ENCODE results near the gene TJP3. TPM values are rescaled to one million over a fixed set of nuclear protein-coding genes. Genes with fewer than 3 reads are reported as not detected.

TJP3 gene
- total RNA-seq, 2 experiments from 2014 or later, result 1.0 to 1.3 TPM

- Mint-ChIP-seq H3K9me3 (ENCODE audit: low read depth) (peaks cover 2% of the 10 kb centered on the region), H3K4me3 (no peak overlapping the region), H3K27ac (peak overlapping the region; percentile 35), H3K27me3 (no peaks in the 10 kb centered on the region), H3K36me3 (peaks cover 14% of the 10 kb centered on the region), H3K4me1 (peaks cover 41% of the 10 kb centered on the region)
- CTCF ChIA-PET, result interaction anchor here (0.8 to 3.7 kb wide), 9 partner anchors 9 to 417 kb away, joined by 3 to 19 read pairs (median 4); partner anchors contain the start of gene PIP5K1C
- no peak for DNase-seq
- peak; percentile 17 for ATAC-seq
Observed at GRCh38 chr19:3690551-3691371, 17.4 kb upstream of the TJP3 start.

- Mint-ChIP-seq H3K36me3 (peaks cover 14% of the 10 kb centered on the region), H3K27me3 (no peaks in the 10 kb centered on the region), H3K4me1 (peaks cover 43% of the 10 kb centered on the region), H3K4me3 (no peak overlapping the region), H3K27ac (peak overlapping the region; percentile 35), H3K9me3 (ENCODE audit: low read depth) (peaks cover 2% of the 10 kb centered on the region)
- ATAC-seq (no peak), DNase-seq (no peak)
- CTCF ChIA-PET, result interaction anchor here (1.3 to 3.7 kb wide), 9 partner anchors 9 to 146 kb away, joined by 3 to 19 read pairs (median 6); partner anchors contain the start of gene PIP5K1C
Observed at GRCh38 chr19:3691372-3691716, 16.8 kb upstream of the TJP3 start.

GRCh38 chr19:3691726-3692125 is 16.5 kb upstream of the TJP3 start:
- ATAC-seq (no peak), DNase-seq (no peak)
- Mint-ChIP-seq H3K36me3 (peaks cover 14% of the 10 kb centered on the region), H3K27me3 (no peaks in the 10 kb centered on the region), H3K9me3 (ENCODE audit: low read depth) (peaks cover 2% of the 10 kb centered on the region), H3K27ac (peak overlapping the region; percentile 35), H3K4me3 (no peak overlapping the region), H3K4me1 (peaks cover 43% of the 10 kb centered on the region)
- CTCF ChIA-PET, result interaction anchor here (0.9 to 3.7 kb wide), 17 partner anchors 8 to 301 kb away, joined by 3 to 19 read pairs (median 5); partner anchors contain the start of gene PIP5K1C

GRCh38 chr19:3692141-3693024 is 15.8 kb upstream of the TJP3 start:
- DNase-seq (no peak), ATAC-seq (peak; percentile 21)
- H3K36me3 Mint-ChIP-seq, result peaks cover 14% of the 10 kb centered on the region
- H3K27me3 Mint-ChIP-seq, result no peaks in the 10 kb centered on the region
- CTCF ChIA-PET, result interaction anchor here (0.8 to 3.7 kb wide), 18 partner anchors 8 to 301 kb away, joined by 3 to 19 read pairs (median 5); partner anchors contain the start of genes PIP5K1C and TEKTIP1
- no peak overlapping the region for H3K4me3 Mint-ChIP-seq
- peaks cover 2% of the 10 kb centered on the region for H3K9me3 Mint-ChIP-seq (ENCODE audit: low read depth)
- peaks cover 43% of the 10 kb centered on the region for H3K4me1 Mint-ChIP-seq
- H3K27ac Mint-ChIP-seq, result no peak overlapping the region

- no peaks in the 10 kb centered on the region for H3K27me3 Mint-ChIP-seq
- no peak for DNase-seq
- peaks cover 41% of the 10 kb centered on the region for H3K4me1 Mint-ChIP-seq
- no peak for ATAC-seq
- no peak overlapping the region for H3K4me3 Mint-ChIP-seq
- CTCF ChIA-PET, result interaction anchor here (0.8 to 3.7 kb wide), 15 partner anchors 7 to 300 kb away, joined by 3 to 19 read pairs (median 5); partner anchors contain the start of genes PIP5K1C and TEKTIP1
- peaks cover 2% of the 10 kb centered on the region for H3K9me3 Mint-ChIP-seq (ENCODE audit: low read depth)
- H3K36me3 Mint-ChIP-seq, result peaks cover 14% of the 10 kb centered on the region
- no peak overlapping the region for H3K27ac Mint-ChIP-seq
Observed at GRCh38 chr19:3693025-3693925, 14.9 kb upstream of the TJP3 start.

- H3K36me3 Mint-ChIP-seq, result peaks cover 13% of the 10 kb centered on the region
- H3K4me1 Mint-ChIP-seq, result peaks cover 45% of the 10 kb centered on the region
- ATAC-seq (no peak), DNase-seq (no peak)
- H3K27ac Mint-ChIP-seq, result no peak overlapping the region
- no peak overlapping the region for H3K4me3 Mint-ChIP-seq
- peaks cover 2% of the 10 kb centered on the region for H3K9me3 Mint-ChIP-seq (ENCODE audit: low read depth)
- CTCF ChIA-PET, result no interaction called here
- H3K27me3 Mint-ChIP-seq, result no peaks in the 10 kb centered on the region
Observed at GRCh38 chr19:3694361-3695123, 13.6 kb upstream of the TJP3 start.

- CTCF ChIA-PET, result no interaction called here
- Mint-ChIP-seq H3K4me3 (no peak overlapping the region), H3K9me3 (ENCODE audit: low read depth) (peaks cover 2% of the 10 kb centered on the region), H3K27me3 (no peaks in the 10 kb centered on the region), H3K4me1 (peaks cover 38% of the 10 kb centered on the region), H3K27ac (no peak overlapping the region), H3K36me3 (peaks cover 10% of the 10 kb centered on the region)
- DNase-seq (no peak), ATAC-seq (no peak)
Observed at GRCh38 chr19:3695124-3695733, 13.0 kb upstream of the TJP3 start.

- CTCF ChIA-PET, result interaction anchor here (0.6 kb wide), 1 partner anchor 23 kb away, joined by 3 read pairs; no protein-coding TSS in a partner anchor
Observed at GRCh38 chr19:3695986-3696659, 12.1 kb upstream of the TJP3 start.

GRCh38 chr19:3696660-3696995 is 11.6 kb upstream of the TJP3 start:
- no peaks in the 10 kb centered on the region for H3K27me3 Mint-ChIP-seq
- peaks cover 31% of the 10 kb centered on the region for H3K4me1 Mint-ChIP-seq
- no peaks in the 10 kb centered on the region for H3K9me3 Mint-ChIP-seq (ENCODE audit: low read depth)
- ATAC-seq, result no peak
- CTCF ChIA-PET, result interaction anchor here (1.6 kb wide), 1 partner anchor 32 kb away, joined by 4 read pairs; no protein-coding TSS in a partner anchor
- no peak for DNase-seq
- no peak overlapping the region for H3K4me3 Mint-ChIP-seq
- no peak overlapping the region for H3K27ac Mint-ChIP-seq
- peaks cover 2% of the 10 kb centered on the region for H3K36me3 Mint-ChIP-seq

More at GRCh38 chr19:3695986-3696659, 12.1 kb upstream of the TJP3 start:
- DNase-seq (no peak), ATAC-seq (no peak)
- Mint-ChIP-seq H3K4me3 (no peak overlapping the region), H3K36me3 (peaks cover 6% of the 10 kb centered on the region), H3K27ac (no peak overlapping the region), H3K27me3 (no peaks in the 10 kb centered on the region), H3K9me3 (ENCODE audit: low read depth) (no peaks in the 10 kb centered on the region), H3K4me1 (peaks cover 36% of the 10 kb centered on the region)

- ATAC-seq, result no peak
- Mint-ChIP-seq H3K27ac (no peak overlapping the region), H3K4me1 (peaks cover 30% of the 10 kb centered on the region), H3K27me3 (no peaks in the 10 kb centered on the region), H3K4me3 (no peak overlapping the region), H3K36me3 (peaks cover 2% of the 10 kb centered on the region), H3K9me3 (ENCODE audit: low read depth) (no peaks in the 10 kb centered on the region)
- CTCF ChIA-PET, result interaction anchor here (0.9 to 1.6 kb wide), 4 partner anchors 10 to 32 kb away, joined by 3 to 4 read pairs (median 4); no protein-coding TSS in a partner anchor
- no peak for DNase-seq
Observed at GRCh38 chr19:3697094-3697493, 11.1 kb upstream of the TJP3 start.

GRCh38 chr19:3697671-3698385 is 10.4 kb upstream of the TJP3 start:
- ATAC-seq, result no peak
- Mint-ChIP-seq H3K27ac (no peak overlapping the region), H3K4me3 (no peak overlapping the region), H3K9me3 (ENCODE audit: low read depth) (no peaks in the 10 kb centered on the region), H3K4me1 (peaks cover 25% of the 10 kb centered on the region), H3K36me3 (peaks cover under 1% of the 10 kb centered on the region), H3K27me3 (no peaks in the 10 kb centered on the region)
- CTCF ChIA-PET, result interaction anchor here (0.9 to 2.6 kb wide), 5 partner anchors 9 to 33 kb away, joined by 3 to 18 read pairs (median 4); no protein-coding TSS in a partner anchor
- no peak for DNase-seq

Data from activated CD8-positive, alpha-beta memory T cell treated with anti-CD3 and anti-CD28 coated beads, Interleukin-2, amount 10 ng/mL, durations not matched to agents 7 days and 5 days (primary cell).